OCI-LY7 (cell line): Measurements from ENCODE around the gene TOB2. TPM values are rescaled to one million over a fixed set of nuclear protein-coding genes. Genes with fewer than 3 reads are reported as not detected.
A peak's percentile ranks its signal among the peaks of the same experiment; 100 is the strongest.

Experiments used
- Bru-seq: library from RNA; stranded (reverse); fragments of 400-500 nt; gene quantifications from one replicate; lab custom pipeline; 2021; lab: Mats Ljungman, UMichigan
- BruChase-seq, 2 experiments: library from RNA; stranded (reverse); fragments of 400-500 nt; gene quantifications; one replicate each; lab custom pipeline; 2021; lab: Mats Ljungman, UMichigan
- BruUV-seq: library from RNA; stranded (reverse); fragments of 400-500 nt; replicated peaks from 2 replicates; lab custom pipeline; 2021; lab: Mats Ljungman, UMichigan
- CTCF ChIA-PET: fragments of 300-600 bp; sonication (Branson Sonifier 250); formaldehyde crosslinking; loops from one replicate; lab custom pipeline; 2022; ENCODE audit warnings: antibody characterized with exemption; ENCODE audit not compliant: unreplicated experiment; lab: Charles Lee
- POLR2A ChIA-PET: fragments of 300-600 bp; sonication (Branson Sonifier 250); formaldehyde crosslinking; loops from one replicate; lab custom pipeline; 2022; ENCODE audit warnings: antibody characterized with exemption; lab: Charles Lee
- DNase-seq: peaks from one replicate; pipeline ENCODE4 v3.0.0-alpha.2; 2015; ENCODE audit warnings: low spot score
- H2AFZ ChIP-seq: fragments of 200-600 bp; sonication (generic), shearing (Covaris generic); 2 replicates; pipeline ENCODE4 v1.6.1; 2014; ENCODE audit warnings: mild to moderate bottlenecking, antibody characterized with exemption, low read length, moderate library complexity
- H3K27ac ChIP-seq: fragments of 200-600 bp; sonication (generic); 2 replicates; pipeline ENCODE4 v1.5.1; 2014; ENCODE audit warnings: mixed run types, low read depth, mild to moderate bottlenecking, moderate library complexity, low read length, inconsistent platforms; ENCODE audit not compliant: poor library complexity, severe bottlenecking
- H3K36me3 ChIP-seq: fragments of 200-600 bp; sonication (generic); 2 replicates; pipeline ENCODE4 v1.6.1; 2014; ENCODE audit warnings: mild to moderate bottlenecking, antibody characterized with exemption, low read length, moderate library complexity, mixed read lengths; ENCODE audit not compliant: insufficient read depth
- H3K4me1 ChIP-seq: fragments of 200-600 bp; sonication (generic); 2 replicates; pipeline ENCODE4 v1.5.1; 2014; ENCODE audit warnings: mild to moderate bottlenecking, low read length; ENCODE audit not compliant: insufficient read depth, poor library complexity, severe bottlenecking
- H3K4me2 ChIP-seq: fragments of 200-600 bp; sonication (generic); 2 replicates; pipeline ENCODE4 v1.6.1; 2014; ENCODE audit warnings: mild to moderate bottlenecking, low read length
- H3K4me3 ChIP-seq: fragments of 200-600 bp; sonication (generic); 2 replicates; pipeline ENCODE4 v1.5.1; 2014; ENCODE audit warnings: mild to moderate bottlenecking, low read depth, low read length; ENCODE audit not compliant: poor library complexity, severe bottlenecking
- H3K79me2 ChIP-seq: fragments of 200-600 bp; sonication (generic); 2 replicates; pipeline ENCODE4 v1.6.1; 2016; ENCODE audit warnings: low read depth, mild to moderate bottlenecking, low read length, moderate library complexity, mixed read lengths; ENCODE audit not compliant: insufficient read depth
- H3K9me2 ChIP-seq: fragments of 200-600 bp; sonication (generic); 2 replicates; pipeline ENCODE4 v1.6.1; 2016; ENCODE audit warnings: mild to moderate bottlenecking, low read length, mixed read lengths; ENCODE audit not compliant: insufficient read depth
- H3K9me3 ChIP-seq: fragments of 200-600 bp; sonication (generic); 2 replicates; pipeline ENCODE4 v1.6.1; 2014; ENCODE audit warnings: mild to moderate bottlenecking, mixed run types, low read length, mixed read lengths
- H4K20me1 ChIP-seq: fragments of 200-600 bp; sonication (generic); 2 replicates; pipeline ENCODE4 v1.6.1; 2014; ENCODE audit warnings: mild to moderate bottlenecking, antibody characterized with exemption, low read length, moderate library complexity, mixed read lengths; ENCODE audit not compliant: insufficient read depth
- CTCF ChIP-seq: fragments of 200-600 bp; sonication (generic); conservative IDR thresholded peaks from 2 replicates; pipeline ENCODE4 v1.5.1; 2014; ENCODE audit warnings: mild to moderate bottlenecking, antibody characterized with exemption, low read length, moderate library complexity, mixed read lengths
- EZH2phosphoT487 ChIP-seq: fragments of 200-600 bp; sonication (generic); IDR thresholded peaks from 2 replicates; pipeline ENCODE4 v1.6.1; 2018; ENCODE audit warnings: low read depth, borderline replicate concordance, mild to moderate bottlenecking, mixed run types, antibody characterized with exemption, low read length, moderate library complexity, mixed read lengths
- intact Hi-C: fragments of 100-400 bp; cut with micrococcal nuclease; formaldehyde crosslinking; loops from one replicate; pipeline ENCODE4 v1.10.0; 2022; ENCODE audit not compliant: unreplicated experiment
- long read RNA-seq: library from polyadenylated mRNA; stranded (forward); transcript quantifications from one replicate; pipeline ENCODE4 v2.0.0, GENCODE V29; 2022
- total RNA-seq, 2 experiments: library from RNA; depleted of rRNA in 1 of 2; stranded (reverse); fragments of >200 nt in 1 of 2; shearing (Covaris generic) in 1 of 2; gene quantifications; 2 replicates each; pipeline ENCODE4 v1.2.3, GENCODE V29; 2014 to 2022

Gene TOB2
- total RNA-seq (2014; rRNA removed; shearing (Covaris generic)) = 13.5 and 13.9 TPM in 2 replicates
- 19.9 and 27.0 TPM in 2 replicates for total RNA-seq (2022)
- percentile 66 among the genes with signal in this experiment for Bru-seq, nascent RNA
- percentile 79 among the genes with signal in this experiment for BruChase-seq, experiment 1, labeled RNA remaining after a 6-hour chase
- BruChase-seq, experiment 2, labeled RNA remaining after a 2-hour chase = percentile 87 among the genes with signal in this experiment
- long read RNA-seq, full-length matches to known transcripts = 17 of 24 reads
- long read RNA-seq, partial matches to known transcripts = 0 of 24 reads
- long read RNA-seq, other reads (novel, unspliced or antisense) = 7 of 24 reads

GRCh38 chr22:41446639-41447434 is at the start of gene TOB2:
TOB2 (minus strand) TSS chr22:41446801; CDS start chr22:41437345, 9,456 bp downstream.
- H3K4me2 ChIP-seq = peak within 1 kb of the TSS; percentile 98
- H3K36me3 ChIP-seq = peaks cover 14% of the 10 kb centered on the region; the same call in 1 of the 2 replicates
- intact Hi-C loops = loop anchor here (2.0 to 10.0 kb wide), 5 partner anchors 22 to 1168 kb away; partner anchors contain the start of genes ACO2, EP300, PHF5A and POLDIP3
- H3K9me2 ChIP-seq = no peaks in the 10 kb centered on the region
- peak within 1 kb of the TSS; percentile 83 for H3K4me3 ChIP-seq
- ChIA-PET POLR2A (interaction anchor here (0.6 to 2.2 kb wide), 4 partner anchors 22 to 65 kb away, joined by 3 to 6 read pairs (median 4); partner anchors contain the start of genes ACO2, PHF5A and TEF), CTCF (interaction anchor here (0.9 kb wide), 1 partner anchor 9 kb away, joined by 3 read pairs; no protein-coding TSS in a partner anchor)
- H3K4me1 ChIP-seq = peaks cover 14% of the 10 kb centered on the region
- peak within 1 kb of the TSS; percentile 3 for H2AFZ ChIP-seq
- no peaks in the 10 kb centered on the region for H3K9me3 ChIP-seq
- H3K27ac ChIP-seq = peak within 1 kb of the TSS; percentile 85
- TSS peak; percentile 76 for BruUV-seq
- peak; percentile 98 for DNase-seq
- TF ChIP-seq EZH2phosphoT487 (no peak), CTCF (no peak)
- H4K20me1 ChIP-seq = no peaks in the 10 kb centered on the region
- H3K79me2 ChIP-seq = peaks cover 43% of the 10 kb centered on the region

GRCh38 chr22:41491374-41492100 is 44.9 kb upstream of the TOB2 start:
- no peak overlapping the region for H3K27ac ChIP-seq
- no peak for TF ChIP-seq CTCF
- TF ChIP-seq EZH2phosphoT487 = no peak
- BruUV-seq = no TSS peak

More at GRCh38 chr22:41491374-41492100, 44.9 kb upstream of the TOB2 start:
- Histone ChIP-seq H3K4me3 (no peak overlapping the region), H3K79me2 (peaks cover 96% of the 10 kb centered on the region), H2AFZ (no peak overlapping the region), H3K9me2 (no peaks in the 10 kb centered on the region), H3K9me3 (no peaks in the 10 kb centered on the region), H4K20me1 (peaks cover 18% of the 10 kb centered on the region), H3K36me3 (peaks cover 76% of the 10 kb centered on the region), H3K4me2 (no peak overlapping the region), H3K4me1 (no peaks in the 10 kb centered on the region)
- intact Hi-C loops = no loop called here
- POLR2A ChIA-PET = interaction anchor here (1.4 kb wide), 1 partner anchor 13 kb away, joined by 4 read pairs; no protein-coding TSS in a partner anchor
- CTCF ChIA-PET = no interaction called here
- no peak for DNase-seq
